Stromal cell of bone marrow (primary cell): ENCODE results near the gene SPTY2D1.

ENCODE experiments used
- DNase-seq: peaks from one replicate; pipeline ENCODE4 v3.0.0-alpha.2; 2012; ENCODE audit warnings: low read depth

Gene SPTY2D1

GRCh38 chr11:18564149-18564548, 70.0 kb downstream of the SPTY2D1 start:
- DNase-seq = no peak

DNA sequence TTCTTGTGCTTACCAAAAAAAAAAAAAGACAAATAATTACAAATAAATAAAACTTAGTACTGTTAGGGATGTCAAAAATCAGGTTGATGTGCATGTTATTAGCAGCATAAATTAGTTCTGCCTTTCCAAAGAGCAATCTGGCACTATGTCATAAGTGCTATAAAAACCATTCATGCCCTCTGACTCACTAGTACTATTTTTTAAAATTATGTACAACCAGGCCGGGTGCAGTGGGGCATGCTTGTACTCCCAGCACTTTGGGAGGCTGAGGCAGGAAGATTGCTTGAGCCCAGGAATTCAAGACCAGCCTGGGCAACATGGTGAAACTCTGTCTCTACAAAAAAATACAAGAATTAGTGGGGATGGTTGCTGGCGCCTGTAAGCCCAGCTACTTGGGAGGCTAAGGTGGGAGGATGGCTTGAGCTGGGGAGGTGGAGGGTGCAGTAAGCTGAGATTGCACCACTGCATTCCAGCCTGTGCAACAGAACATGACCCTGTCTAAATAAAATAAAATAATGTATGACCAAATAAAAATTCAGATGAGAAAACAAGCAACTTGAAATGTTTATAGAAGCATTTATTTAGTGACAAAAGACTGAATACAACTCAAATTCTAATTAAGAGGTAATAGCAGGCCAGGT, 70.9 kb downstream of the SPTY2D1 start:
- no peak for DNase-seq
